Breast epithelium (tissue), 3 donors: ENCODE data around the gene EOGT.
A peak's percentile ranks its signal among the peaks of the same experiment; 100 is the strongest.

Source experiments
- POLR2A ChIP-seq: fragments of 450-650 bp; IDR thresholded peaks from one replicate; pipeline ENCODE4 v1.6.1; 2016; ENCODE audit warnings: antibody characterized with exemption, mild to moderate bottlenecking, moderate library complexity
- POLR2AphosphoS5 ChIP-seq, 3 donors: sonication (generic); formaldehyde crosslinking; IDR thresholded peaks; one replicate each; pipeline ENCODE4 v1.6.1; 2017; ENCODE audit warnings: antibody characterized with exemption in 3 of 3
- TF ChIP-seq, protein P1 (sequence below), 3 donors: fragments of 450-650 bp; IDR thresholded peaks; one replicate each; pipeline ENCODE4 v1.5.1; 2016 to 2017; ENCODE audit warnings: antibody characterized with exemption in 3 of 3, mild to moderate bottlenecking in 3 of 3, moderate library complexity in 3 of 3

GRCh38 chr3:69051756-69052471 lies 38.4 kb upstream of the EOGT start, which contains the start of gene TMF1:
- TF ChIP-seq, protein P1, sequence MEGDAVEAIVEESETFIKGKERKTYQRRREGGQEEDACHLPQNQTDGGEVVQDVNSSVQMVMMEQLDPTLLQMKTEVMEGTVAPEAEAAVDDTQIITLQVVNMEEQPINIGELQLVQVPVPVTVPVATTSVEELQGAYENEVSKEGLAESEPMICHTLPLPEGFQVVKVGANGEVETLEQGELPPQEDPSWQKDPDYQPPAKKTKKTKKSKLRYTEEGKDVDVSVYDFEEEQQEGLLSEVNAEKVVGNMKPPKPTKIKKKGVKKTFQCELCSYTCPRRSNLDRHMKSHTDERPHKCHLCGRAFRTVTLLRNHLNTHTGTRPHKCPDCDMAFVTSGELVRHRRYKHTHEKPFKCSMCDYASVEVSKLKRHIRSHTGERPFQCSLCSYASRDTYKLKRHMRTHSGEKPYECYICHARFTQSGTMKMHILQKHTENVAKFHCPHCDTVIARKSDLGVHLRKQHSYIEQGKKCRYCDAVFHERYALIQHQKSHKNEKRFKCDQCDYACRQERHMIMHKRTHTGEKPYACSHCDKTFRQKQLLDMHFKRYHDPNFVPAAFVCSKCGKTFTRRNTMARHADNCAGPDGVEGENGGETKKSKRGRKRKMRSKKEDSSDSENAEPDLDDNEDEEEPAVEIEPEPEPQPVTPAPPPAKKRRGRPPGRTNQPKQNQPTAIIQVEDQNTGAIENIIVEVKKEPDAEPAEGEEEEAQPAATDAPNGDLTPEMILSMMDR (IDR thresholded peaks at IDR 0.05): no peak
- TF ChIP-seq POLR2AphosphoS5 (IDR thresholded peaks at IDR 0.05) (peak; percentile 76 to 96 (median 86)), POLR2A (peak; percentile 83)
